ENCODE measurements around the gene VEGFB.

VEGFB gene

DNA sequence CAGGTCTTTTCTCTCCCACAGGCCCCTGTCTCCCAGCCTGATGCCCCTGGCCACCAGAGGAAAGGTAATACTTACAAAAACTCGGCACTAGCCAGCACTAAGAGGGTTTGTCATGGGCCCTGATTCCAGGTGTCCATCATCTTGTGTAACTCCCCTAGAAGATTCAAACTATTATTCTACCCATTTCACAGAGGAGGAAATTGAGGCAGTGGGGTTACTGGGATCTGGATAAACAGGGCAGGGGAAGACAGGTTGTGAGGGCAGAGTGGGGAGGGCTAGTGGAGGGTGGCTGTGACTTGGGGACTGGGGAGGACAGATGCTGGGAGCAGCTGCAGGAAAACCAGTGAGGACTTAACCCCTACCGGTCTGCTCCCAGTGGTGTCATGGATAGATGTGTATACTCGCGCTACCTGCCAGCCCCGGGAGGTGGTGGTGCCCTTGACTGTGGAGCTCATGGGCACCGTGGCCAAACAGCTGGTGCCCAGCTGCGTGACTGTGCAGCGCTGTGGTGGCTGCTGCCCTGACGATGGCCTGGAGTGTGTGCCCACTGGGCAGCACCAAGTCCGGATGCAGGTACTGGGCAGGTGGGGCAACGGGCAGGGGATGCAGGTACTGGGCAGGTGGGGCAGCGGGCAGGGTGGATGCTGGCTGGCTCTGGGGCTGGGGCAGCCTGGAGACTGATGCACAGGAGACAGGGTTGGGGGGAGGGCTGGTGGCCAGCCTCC lies 1.2 kb downstream of the VEGFB start:
- TF ChIP-seq, protein P1, sequence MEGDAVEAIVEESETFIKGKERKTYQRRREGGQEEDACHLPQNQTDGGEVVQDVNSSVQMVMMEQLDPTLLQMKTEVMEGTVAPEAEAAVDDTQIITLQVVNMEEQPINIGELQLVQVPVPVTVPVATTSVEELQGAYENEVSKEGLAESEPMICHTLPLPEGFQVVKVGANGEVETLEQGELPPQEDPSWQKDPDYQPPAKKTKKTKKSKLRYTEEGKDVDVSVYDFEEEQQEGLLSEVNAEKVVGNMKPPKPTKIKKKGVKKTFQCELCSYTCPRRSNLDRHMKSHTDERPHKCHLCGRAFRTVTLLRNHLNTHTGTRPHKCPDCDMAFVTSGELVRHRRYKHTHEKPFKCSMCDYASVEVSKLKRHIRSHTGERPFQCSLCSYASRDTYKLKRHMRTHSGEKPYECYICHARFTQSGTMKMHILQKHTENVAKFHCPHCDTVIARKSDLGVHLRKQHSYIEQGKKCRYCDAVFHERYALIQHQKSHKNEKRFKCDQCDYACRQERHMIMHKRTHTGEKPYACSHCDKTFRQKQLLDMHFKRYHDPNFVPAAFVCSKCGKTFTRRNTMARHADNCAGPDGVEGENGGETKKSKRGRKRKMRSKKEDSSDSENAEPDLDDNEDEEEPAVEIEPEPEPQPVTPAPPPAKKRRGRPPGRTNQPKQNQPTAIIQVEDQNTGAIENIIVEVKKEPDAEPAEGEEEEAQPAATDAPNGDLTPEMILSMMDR (IDR thresholded peaks at IDR 0.05; ENCODE audit: low read depth, low read length) = no peak
- no peak for DNase-seq (ENCODE audit: low read depth, low spot score)
- H3K4me3 ChIP-seq (ENCODE audit: low read depth, low read length) = peak overlapping the region; percentile 51
- in situ Hi-C loops (cut with HindIII; ENCODE audit: low sequenced_read_pairs) = no loop called here

DNA sequence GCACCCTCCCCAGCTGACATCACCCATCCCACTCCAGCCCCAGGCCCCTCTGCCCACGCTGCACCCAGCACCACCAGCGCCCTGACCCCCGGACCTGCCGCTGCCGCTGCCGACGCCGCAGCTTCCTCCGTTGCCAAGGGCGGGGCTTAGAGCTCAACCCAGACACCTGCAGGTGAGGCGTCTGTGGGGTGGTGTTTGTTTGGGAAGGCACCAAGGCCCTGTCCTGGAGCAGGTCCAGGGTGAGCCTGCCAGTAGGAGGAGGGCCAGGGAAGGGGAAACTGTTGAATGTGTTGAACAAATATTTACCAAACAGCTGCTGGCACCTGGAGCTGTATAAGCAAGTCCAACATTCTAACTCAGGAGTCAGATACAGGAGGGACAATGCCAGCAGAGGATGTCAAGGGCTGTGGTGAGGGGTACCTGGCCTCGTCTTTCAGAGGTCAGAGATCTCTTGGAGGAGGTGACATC lies 3.1 kb downstream of the VEGFB start:
- H3K4me3 ChIP-seq (ENCODE audit: low read depth, low read length) = no peak overlapping the region
- TF ChIP-seq, protein P1 (IDR thresholded peaks at IDR 0.05; ENCODE audit: low read depth, low read length) = no peak
- no peak for DNase-seq (ENCODE audit: low read depth, low spot score)
- in situ Hi-C loops (cut with HindIII; ENCODE audit: low sequenced_read_pairs) = no loop called here

DNA sequence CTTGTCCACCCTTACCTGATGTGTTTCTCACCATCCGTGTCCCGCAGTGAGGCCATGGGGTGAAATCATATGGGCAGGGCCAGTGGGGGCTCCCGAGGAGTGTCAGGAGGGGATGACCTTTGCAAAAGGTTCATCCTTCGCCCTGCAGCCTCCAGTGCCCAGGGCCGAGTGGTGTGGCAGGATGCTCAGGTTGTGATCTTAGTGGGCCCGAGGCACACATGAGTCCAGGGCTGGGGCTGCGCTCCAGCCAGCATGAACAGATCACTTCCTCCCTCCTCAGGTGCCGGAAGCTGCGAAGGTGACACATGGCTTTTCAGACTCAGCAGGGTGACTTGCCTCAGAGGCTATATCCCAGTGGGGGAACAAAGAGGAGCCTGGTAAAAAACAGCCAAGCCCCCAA lies 3.7 kb downstream of the VEGFB start:
- no peak for DNase-seq (ENCODE audit: low read depth, low spot score)
- TF ChIP-seq, protein P1 (IDR thresholded peaks at IDR 0.05; ENCODE audit: low read depth, low read length) = no peak
- no peak overlapping the region for H3K4me3 ChIP-seq (ENCODE audit: low read depth, low read length)
- in situ Hi-C loops (cut with HindIII; ENCODE audit: low sequenced_read_pairs) = no loop called here

DNA sequence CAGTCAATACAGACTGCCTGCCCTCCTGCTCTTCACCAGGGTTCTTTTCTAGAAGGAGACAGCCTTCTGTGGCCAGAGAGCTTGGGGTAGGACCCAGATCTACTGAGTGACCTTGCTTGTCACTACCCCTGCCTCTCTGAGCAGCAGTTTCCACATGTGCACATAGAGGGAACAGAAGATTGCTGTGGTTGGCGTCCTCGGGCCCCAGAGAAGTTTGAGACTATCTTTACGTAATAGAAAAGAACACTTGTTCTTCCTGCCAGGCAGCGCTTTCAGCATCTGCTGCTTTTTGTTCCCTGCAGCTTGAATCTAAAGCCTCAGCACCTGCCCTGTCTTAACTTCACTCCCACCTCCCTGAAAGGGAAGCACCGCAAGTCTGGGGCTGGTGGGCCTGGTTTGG lies 4.6 kb downstream of the VEGFB start:
- TF ChIP-seq, protein P1 (IDR thresholded peaks at IDR 0.05; ENCODE audit: low read depth, low read length) = no peak
- no peak overlapping the region for H3K4me3 ChIP-seq (ENCODE audit: low read depth, low read length)
- DNase-seq (ENCODE audit: low read depth, low spot score) = no peak
- in situ Hi-C loops (cut with HindIII; ENCODE audit: low sequenced_read_pairs) = no loop called here

DNA sequence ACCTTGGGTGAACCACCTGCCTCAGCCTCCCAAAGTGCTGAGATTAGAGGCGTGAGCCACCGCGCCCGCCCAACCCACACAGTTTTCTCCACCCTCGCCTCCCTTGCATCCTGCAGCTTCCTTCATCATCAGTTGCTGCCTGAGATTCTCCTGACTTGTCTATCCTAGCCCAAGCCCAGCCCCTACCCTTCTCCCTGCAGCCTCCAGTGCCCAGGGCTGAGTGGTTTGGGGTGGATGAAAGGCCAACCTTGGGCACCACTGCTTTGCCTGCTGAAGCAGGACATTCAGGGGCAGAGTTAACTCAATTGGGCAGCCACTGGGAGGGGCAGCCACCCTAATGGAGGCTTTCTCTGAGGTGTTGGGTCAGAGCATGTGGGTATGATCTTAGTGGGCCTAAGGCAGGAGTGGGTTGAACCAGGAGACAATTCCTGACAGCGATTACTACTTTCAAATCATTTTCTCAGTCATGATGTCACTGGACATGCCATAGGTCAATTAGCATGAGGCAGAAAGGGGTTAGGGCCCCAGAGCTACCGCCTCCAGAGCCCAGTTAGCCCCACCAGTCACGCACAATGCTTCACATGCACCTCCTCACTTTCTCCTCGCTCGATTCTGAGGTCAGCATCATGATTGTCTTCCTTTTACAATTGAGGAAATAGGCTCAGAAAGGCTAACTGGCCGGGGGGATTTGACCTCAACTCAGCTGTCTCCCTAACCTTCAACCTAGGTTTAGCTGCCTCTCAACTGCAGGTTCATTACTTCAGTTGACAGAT lies 5.5 kb downstream of the VEGFB start:
- in situ Hi-C loops (cut with HindIII; ENCODE audit: low sequenced_read_pairs) = no loop called here
- TF ChIP-seq, protein P1 (IDR thresholded peaks at IDR 0.05; ENCODE audit: low read depth, low read length) = no peak
- no peak for DNase-seq (ENCODE audit: low read depth, low spot score)
- H3K4me3 ChIP-seq (ENCODE audit: low read depth, low read length) = no peak overlapping the region

DNA sequence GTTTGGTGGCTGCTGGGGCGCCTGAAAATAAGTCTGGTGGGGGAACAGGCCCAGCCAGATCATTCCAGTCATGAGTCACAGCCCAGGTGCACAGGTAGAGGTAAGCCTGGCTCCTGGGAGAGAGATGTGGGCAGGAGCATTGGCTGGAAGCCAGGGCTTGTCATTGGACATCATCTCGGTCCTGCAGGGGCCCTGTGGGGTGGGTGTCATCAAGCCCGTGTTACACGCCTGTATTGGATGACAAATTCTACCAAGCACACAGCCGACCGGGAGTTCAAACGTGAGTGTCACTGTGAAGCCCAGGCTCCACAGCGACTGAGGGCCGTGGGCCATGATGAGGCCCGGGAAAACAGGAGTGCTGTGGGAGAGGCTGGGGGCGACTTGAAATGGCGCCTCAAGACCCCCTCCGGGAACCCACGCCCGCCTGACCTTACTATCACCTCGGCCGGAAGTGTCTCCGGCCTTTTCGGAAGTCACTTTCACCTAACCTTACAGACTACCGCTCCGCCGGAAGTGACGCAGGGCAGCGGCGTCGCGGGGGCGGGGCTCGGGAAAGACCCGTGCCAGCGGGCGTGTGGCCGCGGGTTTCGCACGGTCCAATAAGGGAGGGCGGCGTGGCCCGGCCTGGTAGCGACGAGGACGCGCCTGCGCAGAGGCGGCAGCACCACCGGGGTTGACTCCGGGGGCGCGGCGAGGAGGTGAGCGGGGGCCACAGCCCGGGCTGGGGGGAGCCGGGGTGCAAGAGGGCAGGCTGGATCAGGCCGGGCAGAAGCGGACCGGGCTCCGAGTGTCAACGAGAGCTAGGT lies 6.3 kb downstream of the VEGFB start, which contains the start of gene FKBP2:
Gene FKBP2 (plus strand): TSS at position 661 of the 806 bp plus-strand sequence. CDS start 1,293 bp downstream, outside the sequence.
- peak; percentile 98 for DNase-seq (ENCODE audit: low read depth, low spot score)

More for the DNA sequence above, 6.3 kb downstream of the VEGFB start, which contains the start of gene FKBP2:
- TF ChIP-seq, protein P1 (IDR thresholded peaks at IDR 0.05; ENCODE audit: low read depth, low read length) = no peak
- in situ Hi-C loops (cut with HindIII; ENCODE audit: low sequenced_read_pairs) = no loop called here
- peak within 1 kb of the TSS; percentile 83 for H3K4me3 ChIP-seq (ENCODE audit: low read depth, low read length)

All from astrocyte of the spinal cord (primary cell).